ENCODE data around the gene SPRY1. TPM values are rescaled to one million over a fixed set of nuclear protein-coding genes. Genes with fewer than 3 reads are reported as not detected.
A peak's percentile ranks its signal among the peaks of the same experiment; 100 is the strongest.

Gene SPRY1
- total RNA-seq, 1 experiment from 2014 or later, result 76.3 TPM

DNA sequence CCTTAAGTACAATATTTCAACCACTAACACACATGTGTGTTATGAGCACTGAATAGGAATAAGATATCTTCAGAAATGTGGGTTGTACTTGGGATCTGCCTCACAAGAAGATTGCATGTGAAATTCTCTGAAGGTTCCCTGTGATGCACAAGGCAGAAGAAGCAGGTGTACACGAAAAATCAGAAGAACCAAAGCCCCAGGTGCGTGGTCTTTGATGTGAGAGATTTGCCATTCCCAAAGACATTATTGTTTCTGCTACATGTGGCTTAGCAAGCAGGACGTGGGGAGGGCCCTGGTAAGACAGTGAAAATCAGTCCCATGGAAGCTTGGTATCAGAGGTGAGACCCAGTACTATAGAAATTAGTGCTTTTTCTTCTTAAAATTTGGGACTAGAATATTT, 13.0 kb upstream of the SPRY1 start:
- no peaks in the 10 kb centered on the region for H3K23me2 ChIP-seq (ENCODE audit: insufficient read length, low read depth, low read length, poor library complexity, severe bottlenecking)
- Mint-ChIP-seq H3K4me3 (no peak overlapping the region), H3K4me1 (peaks cover 34 to 41% of the 10 kb centered on the region in 2 experiments), H3K9me3 (no peaks in the 10 kb centered on the region), H3K27ac (peak overlapping the region in 1 of 3 experiments; percentile 70; a peak in 1 of 7 replicates), H3K36me3 (ENCODE audit: insufficient read depth in 1 of 3, low read depth in 3 of 3) (0 out of 7 replicates have a peak, but pooled peaks cover 0 to 4% (median 0%) of the 10 kb centered on the region in 3 experiments), H3K27me3 (ENCODE audit: low read depth) (no peaks in the 10 kb centered on the region)
- H3K56ac ChIP-seq (ENCODE audit: insufficient read length, low read depth, low read length), result peak overlapping the region; percentile 59
- H3K79me2 ChIP-seq (ENCODE audit: insufficient read depth, low read length), result no peaks in the 10 kb centered on the region
- H3K79me1 ChIP-seq (ENCODE audit: insufficient read depth, low read depth, low read length, poor library complexity, severe bottlenecking), result no peaks in the 10 kb centered on the region
- H4K91ac ChIP-seq (ENCODE audit: insufficient read length, low read depth, low read length), result no peak overlapping the region
- H3K4me2 ChIP-seq (ENCODE audit: insufficient read depth, insufficient read length, low read length), result no peak overlapping the region
- no peaks in the 10 kb centered on the region for H4K20me1 ChIP-seq (ENCODE audit: control insufficient read depth, insufficient read depth, insufficient read length)
- no peak overlapping the region for H4K5ac ChIP-seq (ENCODE audit: insufficient read length, low read depth, low read length)
- H3K9ac ChIP-seq (ENCODE audit: extremely low read depth, insufficient read length, low read length), result no peak overlapping the region
- DNase-seq, result no peak
- no peak overlapping the region for H4K8ac ChIP-seq (replicated peaks; ENCODE audit: insufficient read length, low read depth, low read length)
- no peak overlapping the region for H2BK12ac ChIP-seq (ENCODE audit: insufficient read length, low read depth, low read length)
- WGBS (ENCODE audit: extremely low coverage, insufficient read length, low lambda C conversion rate), result no CpG with 5 or more reads among the region's 3 CpGs
- H3K18ac ChIP-seq (ENCODE audit: insufficient read length, low read depth, low read length), result no peak overlapping the region
- no peak overlapping the region for H3K27ac ChIP-seq (ENCODE audit: insufficient read length, low read depth, low read length)
- no peak overlapping the region for H3K4ac ChIP-seq (ENCODE audit: low read depth, low read length)
- TF ChIP-seq, protein P1, sequence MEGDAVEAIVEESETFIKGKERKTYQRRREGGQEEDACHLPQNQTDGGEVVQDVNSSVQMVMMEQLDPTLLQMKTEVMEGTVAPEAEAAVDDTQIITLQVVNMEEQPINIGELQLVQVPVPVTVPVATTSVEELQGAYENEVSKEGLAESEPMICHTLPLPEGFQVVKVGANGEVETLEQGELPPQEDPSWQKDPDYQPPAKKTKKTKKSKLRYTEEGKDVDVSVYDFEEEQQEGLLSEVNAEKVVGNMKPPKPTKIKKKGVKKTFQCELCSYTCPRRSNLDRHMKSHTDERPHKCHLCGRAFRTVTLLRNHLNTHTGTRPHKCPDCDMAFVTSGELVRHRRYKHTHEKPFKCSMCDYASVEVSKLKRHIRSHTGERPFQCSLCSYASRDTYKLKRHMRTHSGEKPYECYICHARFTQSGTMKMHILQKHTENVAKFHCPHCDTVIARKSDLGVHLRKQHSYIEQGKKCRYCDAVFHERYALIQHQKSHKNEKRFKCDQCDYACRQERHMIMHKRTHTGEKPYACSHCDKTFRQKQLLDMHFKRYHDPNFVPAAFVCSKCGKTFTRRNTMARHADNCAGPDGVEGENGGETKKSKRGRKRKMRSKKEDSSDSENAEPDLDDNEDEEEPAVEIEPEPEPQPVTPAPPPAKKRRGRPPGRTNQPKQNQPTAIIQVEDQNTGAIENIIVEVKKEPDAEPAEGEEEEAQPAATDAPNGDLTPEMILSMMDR (conservative IDR thresholded peaks at IDR 0.05), result no peak
- no peak overlapping the region for H3T11ph ChIP-seq (ENCODE audit: low read length)
- H2AFZ ChIP-seq (ENCODE audit: low read length), result no peak overlapping the region
- no peaks in the 10 kb centered on the region for H3K9me3 ChIP-seq (ENCODE audit: control insufficient read depth, low read depth, low read length)
- no peak overlapping the region for H2BK5ac ChIP-seq (ENCODE audit: insufficient read length, low read length)
- H3K4me1 ChIP-seq (ENCODE audit: insufficient read depth, low read length), result peaks cover 1% of the 10 kb centered on the region; the same call in 1 of the 2 replicates
- no peak overlapping the region for H3K14ac ChIP-seq (ENCODE audit: insufficient read depth, low read length)
- H3K23ac ChIP-seq (ENCODE audit: insufficient read length, low read depth, low read length), result no peak overlapping the region
- no peak overlapping the region for H2BK20ac ChIP-seq (ENCODE audit: low read depth, low read length, poor library complexity, severe bottlenecking)
- no peak overlapping the region for H2BK15ac ChIP-seq (ENCODE audit: low read depth, low read length)
- H2AK5ac ChIP-seq (ENCODE audit: insufficient read length, low read length), result no peak overlapping the region
- H3K27me3 ChIP-seq (ENCODE audit: insufficient read depth, low read length), result no peaks in the 10 kb centered on the region
- H2BK120ac ChIP-seq (ENCODE audit: low read depth, low read length, poor library complexity, severe bottlenecking), result no peak overlapping the region

Data from H9 (cell line).